Spleen (tissue), 7 donors: ENCODE data around the gene AUH.

ENCODE experiments used
- CTCF ChIP-seq, 11 experiments: fragments of 200-600 bp in 7 of 11; fragments of 450-650 bp in 4 of 11; sonication (generic) in 4 of 11; IDR thresholded peaks in 8 of 11; conservative IDR thresholded peaks in 3 of 11; 1 replicate in 7 of 11; 2 replicates in 4 of 11; pipeline versions ENCODE4 v1.4.0 to v1.8.0; 2016 to 2021; ENCODE audit warnings: antibody characterized with exemption in 11 of 11, inconsistent platforms in 4 of 11, mild to moderate bottlenecking in 1 of 11
- POLR2A ChIP-seq, 3 donors: fragments of 450-650 bp; IDR thresholded peaks; one replicate each; pipeline ENCODE4 v1.5.1; 2017; ENCODE audit warnings: antibody characterized with exemption in 3 of 3, mild to moderate bottlenecking in 1 of 3
- donor health status: DM: no; HTN: no; CAD: no; lungs with moderate emphysema.
- donor health status: DM: no; HTN: no; CAD: no.
- donor health status: DM: no; HTN: no; CAD: no.

GRCh38 chr9:91296354-91296753, 65.4 kb downstream of the AUH start:
- TF ChIP-seq CTCF (IDR thresholded peaks at IDR 0.05 in 8 of 11, conservative IDR thresholded peaks at IDR 0.05 in 3 of 11) (no peak), POLR2A (IDR thresholded peaks at IDR 0.05) (no peak)
